HG03558 (cell line): ENCODE measurements around the gene GRB10.
"Not testable (repeated sequence)": the region's sequence is repeated elsewhere in the genome, so short reads cannot be mapped to it uniquely, and the experiment has no call there.

ENCODE experiments used
- ATAC-seq: cut with Tn5 transposase; IDR thresholded peaks from one replicate; pipeline ENCODE4 v1.9.1; 2021; ENCODE audit warnings: moderate number of reproducible peaks; ENCODE audit not compliant: unreplicated experiment; ENCODE audit errors: extremely low read depth

GRB10 gene

GRCh38 chr7:50781381-50782293 is 1.1 kb downstream of the GRB10 start:
- ATAC-seq = no peak

DNA sequence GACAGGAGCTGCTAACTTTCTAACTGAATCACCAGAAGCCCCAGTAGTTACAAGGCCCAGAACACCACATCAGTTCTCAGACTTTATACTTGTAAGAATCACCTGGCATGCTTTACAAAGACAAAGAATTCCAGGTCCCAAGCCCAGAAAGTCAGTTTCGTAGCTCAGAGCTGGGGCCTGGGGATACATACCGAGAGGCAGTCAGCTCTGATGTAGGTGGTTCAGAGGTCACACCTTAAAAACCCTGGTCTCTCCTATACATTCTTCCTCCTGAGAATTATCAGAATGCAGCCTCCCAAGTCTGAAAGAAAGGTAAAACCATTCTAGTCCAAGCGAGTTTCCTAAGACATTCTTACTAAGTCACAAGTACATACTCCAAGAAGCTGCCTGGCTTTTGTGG is 2.3 kb downstream of the GRB10 start:
- ATAC-seq = no peak

DNA sequence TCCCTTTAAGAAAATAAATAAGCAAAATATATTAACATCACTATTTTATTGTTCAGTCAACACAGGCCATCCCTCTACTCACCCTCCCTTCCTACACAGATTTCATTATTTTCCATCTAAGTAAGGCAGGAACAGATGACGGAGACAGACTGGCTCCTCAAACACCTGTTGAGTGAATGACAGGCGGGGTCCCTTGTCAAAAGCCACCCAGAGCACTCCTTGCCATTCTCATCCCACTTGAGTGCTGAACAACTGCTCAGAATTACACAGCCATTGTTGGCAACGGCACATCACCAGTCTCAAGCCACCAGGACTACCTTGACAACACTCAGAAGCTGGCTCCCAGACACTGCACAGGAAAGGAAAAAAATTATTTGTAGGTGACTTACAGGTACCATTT is 3.3 kb downstream of the GRB10 start:
- no peak for ATAC-seq

- no peak for ATAC-seq
These were observed 4.5 kb downstream of the GRB10 start for GRCh38 chr7:50778189-50778588.

GRCh38 chr7:50775836-50776235 is 6.9 kb downstream of the GRB10 start:
- no peak for ATAC-seq

DNA sequence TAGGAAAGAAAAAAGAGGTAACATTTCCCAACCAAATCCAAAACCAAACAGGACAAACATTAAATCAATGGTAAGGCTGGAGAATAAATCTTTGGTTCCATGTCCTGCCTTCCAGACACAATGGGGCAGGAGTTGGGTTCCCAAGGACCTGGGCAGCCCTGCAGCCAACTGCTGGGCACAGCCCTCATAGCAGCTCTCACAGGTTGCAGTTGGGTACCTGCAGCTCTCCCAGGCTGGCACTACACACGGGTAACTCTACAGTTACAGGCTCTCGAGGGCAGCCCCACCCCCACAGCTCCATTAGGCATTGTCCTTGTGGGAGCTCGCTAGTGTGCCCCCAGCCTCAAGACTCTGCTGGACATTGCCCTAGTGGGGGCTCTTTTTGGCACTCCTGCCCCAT is 7.5 kb downstream of the GRB10 start:
- no peak for ATAC-seq

- no peak for ATAC-seq
These were observed 8.4 kb downstream of the GRB10 start for GRCh38 chr7:50774319-50774718.

GRCh38 chr7:50773071-50773470 is 9.6 kb downstream of the GRB10 start:
- ATAC-seq = not testable (repeated sequence)

DNA sequence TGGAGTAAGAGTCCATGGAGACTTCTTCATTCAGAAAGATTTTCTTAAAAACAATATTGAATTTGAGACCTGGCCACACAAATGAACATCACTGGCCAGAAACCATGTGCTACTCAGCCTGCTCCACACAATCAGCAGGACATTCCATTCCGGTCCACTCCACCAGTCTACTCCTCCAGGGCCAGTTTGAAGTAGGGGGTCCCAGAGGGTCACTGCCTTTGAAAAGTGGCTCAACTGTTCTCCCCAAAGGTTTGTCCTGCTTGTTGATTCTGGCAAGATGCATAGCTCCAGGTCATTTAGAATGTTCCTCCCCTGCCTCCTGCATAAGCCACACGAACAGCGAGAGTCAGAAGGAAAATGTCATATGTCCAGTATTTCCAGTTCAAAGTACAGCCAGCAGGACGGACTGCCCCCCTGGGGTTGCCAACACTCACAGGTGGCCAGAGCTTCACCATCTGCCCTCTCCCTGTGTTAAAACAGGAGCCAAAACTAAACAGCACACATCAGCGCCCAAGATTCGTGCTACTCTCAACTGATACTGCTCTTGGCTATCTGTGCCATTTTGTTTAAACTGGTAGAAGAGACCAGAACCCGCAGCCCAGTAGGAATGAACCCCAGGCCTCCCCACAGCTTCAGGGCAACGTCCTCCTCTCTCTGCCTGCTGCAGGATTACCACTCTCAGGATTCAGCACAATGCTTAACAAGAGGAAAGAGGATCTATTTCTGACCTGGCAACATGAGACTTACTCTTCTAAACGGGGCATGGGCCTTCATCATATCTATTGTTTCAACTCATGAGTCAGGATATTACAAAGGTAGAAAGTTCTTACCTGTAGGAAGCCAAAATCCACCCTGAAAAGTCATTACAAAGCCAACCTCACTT is 11.3 kb downstream of the GRB10 start:
- no peak for ATAC-seq

DNA sequence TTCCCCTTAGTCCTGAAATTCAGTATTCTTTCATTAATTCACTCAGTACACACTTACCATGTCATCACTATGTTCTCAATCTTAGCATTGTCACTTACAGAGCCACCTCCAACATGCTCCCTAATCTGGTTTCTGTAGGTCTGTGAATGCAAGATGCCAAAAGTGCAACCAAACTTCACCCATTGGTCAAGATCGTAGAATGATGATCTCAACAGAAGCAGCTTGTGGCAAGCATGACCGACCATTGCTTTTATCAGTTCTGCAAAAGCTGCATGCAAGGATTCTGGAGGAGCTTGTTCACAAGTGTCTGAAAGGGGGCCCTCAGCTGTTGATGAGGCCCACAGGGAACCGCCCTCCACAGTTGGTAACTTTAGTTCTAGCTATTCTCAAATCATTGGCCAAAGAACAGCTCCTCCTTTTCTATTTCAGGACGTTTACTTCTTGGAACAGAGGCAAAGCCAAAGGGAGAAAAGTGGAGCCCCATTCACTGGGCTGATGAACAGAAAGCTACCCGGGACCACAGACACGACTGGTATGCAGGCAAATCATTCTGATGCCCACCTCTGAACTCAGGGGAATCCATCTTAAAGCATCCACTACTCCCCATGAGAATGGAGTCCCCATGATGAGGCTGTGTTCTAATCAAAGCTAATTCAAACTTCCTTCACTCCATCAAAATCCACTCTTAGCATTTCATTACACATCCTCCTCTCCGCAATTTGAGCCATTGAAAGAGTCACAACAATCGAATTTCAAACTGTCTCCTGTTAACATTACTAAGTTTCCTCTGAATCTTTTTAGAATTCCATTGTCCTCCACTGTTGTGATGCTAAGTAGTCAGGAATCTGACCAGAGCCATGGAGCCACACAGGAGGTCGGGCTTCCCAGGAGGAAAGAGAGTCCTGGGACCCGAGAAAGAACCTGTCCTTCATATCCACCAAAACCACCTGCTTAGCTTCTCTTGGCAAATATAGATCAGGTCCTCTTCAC is 13.9 kb downstream of the GRB10 start:
- no peak for ATAC-seq

DNA sequence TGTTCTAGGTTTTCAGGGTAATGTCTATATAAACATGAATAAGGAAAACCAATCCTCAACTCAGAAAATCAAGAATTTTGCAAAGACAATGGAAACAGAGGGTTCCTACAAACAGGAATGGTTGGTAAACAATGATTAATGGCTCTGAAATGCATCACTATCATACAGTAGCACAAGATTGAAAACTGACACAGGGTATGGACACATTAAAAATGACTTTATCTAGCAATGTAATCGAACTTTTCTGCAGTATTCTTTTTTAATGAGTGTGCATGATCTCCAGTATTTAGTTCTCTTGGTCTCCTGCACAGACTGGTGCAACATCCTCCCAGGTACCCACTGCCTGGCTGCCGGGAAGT is 15.9 kb downstream of the GRB10 start:
- ATAC-seq = no peak

GRCh38 chr7:50766106-50766848 is 16.4 kb downstream of the GRB10 start:
- ATAC-seq = no peak

GRCh38 chr7:50762337-50762736 is 20.4 kb downstream of the GRB10 start:
- no peak for ATAC-seq

DNA sequence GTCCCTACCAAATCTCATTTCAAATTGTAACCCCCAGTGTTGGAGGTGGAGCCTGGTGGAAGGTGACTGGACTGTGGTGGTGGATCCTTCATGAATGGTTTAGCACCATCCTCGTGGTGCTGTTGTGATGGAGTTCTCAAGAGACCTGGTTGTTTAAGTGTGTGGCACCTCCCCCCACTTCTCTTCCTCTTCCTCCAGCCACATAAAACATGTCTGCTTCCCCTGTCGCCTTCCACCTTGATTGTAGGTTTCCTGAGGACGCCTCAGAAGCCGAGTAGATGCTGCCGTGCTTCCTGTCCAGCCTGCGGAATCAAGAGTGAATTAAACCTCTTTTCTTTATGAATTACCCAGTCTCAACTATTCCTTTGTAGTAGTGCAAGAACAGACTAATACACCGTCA is 21.0 kb downstream of the GRB10 start:
- ATAC-seq = no peak

GRCh38 chr7:50757703-50758390 is 24.8 kb downstream of the GRB10 start:
- ATAC-seq = no peak

- no peak for ATAC-seq
These were observed 26.5 kb downstream of the GRB10 start for GRCh38 chr7:50756180-50756579.

- no peak for ATAC-seq
These were observed 28.0 kb downstream of the GRB10 start for GRCh38 chr7:50754684-50755083.

DNA sequence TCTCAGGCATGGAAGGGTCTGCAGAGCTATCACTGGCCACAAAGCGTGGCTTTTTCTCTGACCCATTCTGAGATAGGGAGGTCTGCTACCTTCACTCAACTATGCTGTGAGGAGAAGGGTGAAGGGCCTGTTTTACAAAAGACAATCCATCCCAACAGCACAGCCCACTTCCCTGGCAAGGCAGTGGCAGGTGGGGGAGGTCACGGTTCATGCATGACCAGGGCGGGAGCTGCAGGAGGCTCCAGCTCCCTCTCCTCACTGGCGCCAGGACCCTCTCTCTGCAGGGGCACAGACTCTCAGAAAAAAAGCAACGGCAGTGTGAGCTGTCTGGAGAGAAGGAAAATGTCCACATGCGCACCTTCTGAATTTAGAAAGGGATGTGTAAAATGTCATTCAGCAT is 28.5 kb downstream of the GRB10 start:
- ATAC-seq = no peak

GRCh38 chr7:50752422-50752821 is 30.3 kb downstream of the GRB10 start:
- no peak for ATAC-seq
